Left ventricle myocardium superior (tissue), 1 donor: Measurements from ENCODE around the gene NRDE2. TPM values are rescaled to one million over a fixed set of nuclear protein-coding genes. Genes with fewer than 3 reads are reported as not detected.

Experiments used
- ATAC-seq: fragments of 200-7000 bp; cut with Tn5 transposase; one replicate; pipeline ENCODE4 v1.9.1; 2020; ENCODE audit warnings: mild to moderate bottlenecking, moderate library complexity
- DNase-seq: peaks from one replicate; pipeline ENCODE4 v3.0.0-alpha.2; 2020
- intact Hi-C: fragments of 100-400 bp; cut with micrococcal nuclease; formaldehyde crosslinking; loops from one replicate; pipeline ENCODE4 v1.11.0; 2022
- long read RNA-seq: library from polyadenylated mRNA; unstranded; transcript quantifications from one replicate; pipeline ENCODE4 v2.0.0, GENCODE V29; 2021
- total RNA-seq: library from RNA; stranded (reverse); fragmentation: NEBNext Ultra II Directional; extraction: Animal tissue kit (Norgen Biotek cat#: 25700); gene quantifications from one replicate; pipeline ENCODE4 v1.2.1, GENCODE V29; 2021
- donor health status: DM: no; HTN: yes; CAD: no; lungs with severe emphysema.

The NRDE2 gene
- 11.8 TPM for total RNA-seq
- long read RNA-seq, full-length matches to known transcripts: 6 of 14 reads
- long read RNA-seq, partial matches to known transcripts: 5 of 14 reads
- long read RNA-seq, other reads (novel, unspliced or antisense): 3 of 14 reads

DNA sequence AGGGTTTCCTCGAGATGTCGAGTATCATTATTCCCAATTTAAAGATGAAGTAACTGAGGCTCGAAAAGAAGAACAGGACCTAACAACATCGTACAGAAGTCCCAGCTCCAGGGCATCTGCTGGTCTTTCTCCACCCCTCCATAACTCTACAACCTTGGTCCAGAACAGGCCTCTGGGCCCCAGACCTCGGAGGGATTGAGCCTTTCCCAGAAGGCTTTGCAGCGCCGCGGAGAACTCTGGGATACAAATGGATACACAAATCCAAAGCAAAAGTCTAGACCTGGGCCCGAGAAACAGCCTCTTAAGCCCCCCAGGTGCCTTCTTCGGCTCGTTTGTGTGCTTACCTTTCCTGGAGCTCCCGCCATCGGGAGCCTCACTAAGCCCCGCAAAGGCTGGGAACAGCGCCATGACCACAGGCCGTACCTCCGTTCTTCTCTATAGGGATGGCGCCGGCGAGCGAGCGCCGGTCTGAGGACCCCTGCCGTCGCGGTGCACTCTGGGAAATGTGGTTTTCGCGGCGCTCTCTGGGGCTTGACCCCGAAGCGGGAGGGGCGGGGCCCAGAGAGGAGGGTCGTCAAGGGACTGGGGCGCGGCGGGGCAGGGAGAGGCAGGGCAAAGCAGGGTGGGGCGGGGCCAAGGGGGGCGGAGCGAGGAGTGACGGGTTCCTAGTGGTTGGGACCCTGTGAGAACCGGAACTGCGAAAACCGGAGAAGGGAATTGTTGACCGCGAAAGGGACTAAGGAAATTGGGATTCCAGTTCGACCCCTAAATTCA lies at the start of gene NRDE2:
Gene NRDE2 (minus strand): TSS at position 445 of the 774 bp plus-strand sequence. CDS start 37 bp downstream, at position 408.
- DNase-seq (peak; percentile 100), ATAC-seq (peak; percentile 100)
- intact Hi-C loops: no loop called here

GRCh38 chr14:90381011-90381786 lies 49.5 kb upstream of the NRDE2 start:
- intact Hi-C loops: no loop called here
- ATAC-seq: peak; percentile 30
- DNase-seq: peak; percentile 63

GRCh38 chr14:90379106-90379505 lies 47.4 kb upstream of the NRDE2 start:
- DNase-seq: no peak
- ATAC-seq: no peak
- intact Hi-C loops: no loop called here

DNA sequence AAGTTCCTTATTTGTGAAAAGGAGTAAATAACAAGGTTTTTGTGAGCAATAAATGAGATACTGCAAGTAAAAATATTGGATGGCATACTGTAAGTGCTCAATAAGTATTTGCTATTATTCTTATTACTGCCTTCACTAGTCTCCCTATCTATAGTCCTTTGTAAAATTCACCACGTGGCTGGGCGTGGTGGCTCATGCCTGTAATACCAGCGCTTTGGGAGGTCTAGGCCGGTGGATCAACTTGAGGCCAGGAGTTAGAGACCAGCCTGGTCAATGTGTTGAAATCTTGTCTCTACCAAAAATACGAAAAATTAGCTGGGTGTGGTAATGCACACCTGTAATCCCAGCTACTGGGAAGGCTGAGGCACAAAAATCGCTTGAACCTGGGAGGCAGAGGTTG lies 46.5 kb upstream of the NRDE2 start:
- intact Hi-C loops: no loop called here
- ATAC-seq: no peak
- DNase-seq: no peak

DNA sequence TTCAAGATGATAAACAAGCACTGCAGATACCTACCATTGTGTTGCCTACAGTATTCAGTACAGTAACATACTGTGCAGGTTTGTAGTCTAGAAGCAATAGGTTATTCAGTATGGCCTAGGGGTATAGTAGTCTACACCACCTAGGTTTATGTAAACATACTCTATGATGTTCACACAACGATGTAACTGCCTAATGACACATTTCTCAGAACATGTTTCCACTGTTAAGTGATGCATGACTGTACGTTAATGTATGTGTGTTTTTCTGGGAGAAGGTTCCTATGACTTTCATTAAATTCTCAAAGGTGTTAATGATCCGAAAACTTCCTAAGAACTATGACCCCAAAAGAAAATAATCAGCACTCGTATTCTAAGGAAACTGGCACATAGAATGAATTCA lies 44.2 kb upstream of the NRDE2 start:
- no peak for DNase-seq
- intact Hi-C loops: no loop called here
- ATAC-seq: no peak

DNA sequence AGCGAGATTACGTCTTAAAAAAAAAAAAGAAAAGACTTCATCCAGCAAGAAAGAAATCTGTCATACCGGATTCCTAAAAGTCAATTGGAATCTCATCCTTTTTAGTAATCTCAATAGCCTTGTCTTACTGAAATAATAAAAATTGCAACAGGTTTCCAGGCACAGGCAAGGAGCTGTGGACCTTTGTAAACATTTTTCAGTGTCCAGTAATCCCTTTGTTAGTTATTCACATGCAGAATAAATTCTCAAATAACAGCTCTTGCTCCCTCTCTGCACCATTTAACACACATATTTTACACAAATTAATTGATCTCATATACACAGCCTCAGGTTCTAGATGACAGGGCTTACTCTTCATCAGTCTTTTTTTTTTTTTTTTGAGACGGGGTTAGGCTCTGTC lies 43.1 kb upstream of the NRDE2 start:
- ATAC-seq (no peak), DNase-seq (no peak)
- intact Hi-C loops: no loop called here

DNA sequence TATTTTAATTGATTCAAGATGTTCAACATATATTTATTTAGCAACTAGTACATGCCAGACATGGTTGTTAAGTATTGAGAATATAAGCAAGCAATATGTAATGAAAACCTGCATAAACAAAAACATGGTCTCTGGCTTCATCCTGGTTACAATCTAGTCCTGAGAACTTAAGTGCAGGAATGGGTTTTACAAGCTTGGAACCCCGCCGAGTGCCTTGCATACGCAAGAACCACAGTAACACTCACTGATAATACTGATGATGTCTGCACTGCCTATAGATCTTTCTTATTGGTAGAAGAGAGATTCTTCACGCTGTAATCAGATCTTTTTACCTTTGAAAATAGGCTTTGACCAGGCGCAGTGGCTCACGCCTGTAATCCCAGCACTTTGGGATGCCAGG lies 42.1 kb upstream of the NRDE2 start:
- intact Hi-C loops: no loop called here
- ATAC-seq: no peak

GRCh38 chr14:90368946-90369721 lies 37.4 kb upstream of the NRDE2 start:
- DNase-seq: no peak
- no peak for ATAC-seq
- intact Hi-C loops: no loop called here

More for the DNA sequence above, 42.1 kb upstream of the NRDE2 start:
- no peak for DNase-seq

- intact Hi-C loops: no loop called here
- DNase-seq (no peak), ATAC-seq (no peak)
These were observed 30.8 kb upstream of the NRDE2 start for GRCh38 chr14:90362558-90362896.

DNA sequence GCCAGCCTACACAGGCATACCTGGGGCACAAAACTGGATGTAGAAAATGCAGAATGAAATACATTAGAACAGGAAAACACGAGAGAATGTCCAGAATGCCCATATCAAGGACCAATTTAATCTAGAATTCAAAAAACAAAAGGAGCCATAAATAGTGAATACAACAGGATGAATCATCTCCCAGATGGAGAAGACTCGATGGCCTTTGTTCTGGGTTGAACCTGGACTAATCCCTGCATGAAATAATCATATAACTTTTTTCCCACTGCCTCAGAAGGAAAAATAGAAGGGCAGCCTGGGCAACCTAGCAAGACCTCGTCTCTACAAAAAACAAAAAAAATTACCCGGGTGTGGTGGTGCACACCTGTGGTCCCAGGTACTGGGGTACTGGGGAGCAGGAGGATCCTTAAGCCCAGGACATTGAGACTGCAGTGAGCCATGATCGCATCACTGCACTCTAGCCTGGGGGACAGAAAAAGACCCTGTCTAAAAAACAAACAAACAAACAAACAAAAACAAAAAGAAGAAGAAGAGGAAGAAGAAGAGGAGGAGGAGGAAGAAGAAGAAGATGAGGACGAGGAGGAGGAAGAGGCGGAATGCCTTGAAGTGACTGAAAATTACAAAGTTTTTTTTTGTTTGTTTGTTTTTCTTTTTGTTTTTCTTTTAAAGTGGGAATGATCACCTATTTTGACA lies 30.3 kb upstream of the NRDE2 start:
- intact Hi-C loops: no loop called here
- DNase-seq: no peak
- ATAC-seq: no peak

- ATAC-seq (no peak), DNase-seq (no peak)
- intact Hi-C loops: no loop called here
These were observed 26.6 kb upstream of the NRDE2 start for GRCh38 chr14:90358359-90358758.

- intact Hi-C loops: no loop called here
- ATAC-seq (no peak), DNase-seq (no peak)
These were observed 25.2 kb upstream of the NRDE2 start for GRCh38 chr14:90356925-90357324.

GRCh38 chr14:90355540-90356518 lies 24.1 kb upstream of the NRDE2 start:
- ATAC-seq: no peak
- intact Hi-C loops: no loop called here
- no peak for DNase-seq

GRCh38 chr14:90354551-90355298 lies 23.0 kb upstream of the NRDE2 start:
- intact Hi-C loops: no loop called here
- ATAC-seq (peak; percentile 14), DNase-seq (peak; percentile 36)

GRCh38 chr14:90349739-90350138 lies 18.0 kb upstream of the NRDE2 start:
- intact Hi-C loops: no loop called here
- ATAC-seq (no peak), DNase-seq (no peak)

DNA sequence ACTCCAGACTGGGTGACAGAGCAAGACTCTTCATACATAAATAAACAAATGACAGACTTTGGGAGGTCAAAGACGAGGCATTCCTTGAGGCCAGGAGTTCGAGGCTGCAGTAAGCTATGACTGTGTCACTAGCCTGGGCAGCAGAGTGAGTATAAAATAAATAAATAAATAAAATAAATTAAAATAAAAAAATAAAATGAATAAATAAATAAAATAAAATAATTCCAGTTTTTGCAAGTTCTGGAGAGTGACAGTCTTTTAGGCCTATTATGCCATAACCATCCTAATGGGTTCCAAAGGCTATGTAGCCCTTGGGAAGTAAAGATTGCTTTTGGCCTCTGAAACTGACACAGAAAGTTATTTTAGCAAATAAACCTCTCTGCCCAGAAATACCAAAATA lies 16.5 kb upstream of the NRDE2 start:
- ATAC-seq (no peak), DNase-seq (no peak)
- intact Hi-C loops: no loop called here

DNA sequence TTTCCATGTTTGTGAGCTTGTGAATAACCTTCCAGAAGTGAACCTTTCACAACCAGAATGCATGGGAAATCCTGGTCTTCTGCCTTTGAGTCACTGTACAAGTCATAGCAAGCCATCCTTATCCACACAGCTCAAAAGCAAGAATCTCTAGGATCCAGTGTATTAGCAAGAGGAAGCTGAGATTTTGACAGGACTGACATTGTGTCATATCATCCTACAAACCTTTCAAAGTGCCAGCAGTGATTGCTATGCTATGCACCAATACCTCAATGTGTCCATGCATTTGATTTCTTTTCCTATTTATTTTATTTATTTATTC lies 13.5 kb upstream of the NRDE2 start:
- DNase-seq (no peak), ATAC-seq (no peak)
- intact Hi-C loops: no loop called here
